Ramos (cell line): ENCODE results near the gene SEC14L2.

Experiments
- in situ Hi-C: fragments of 300-500 bp; cut with MboI; formaldehyde crosslinking; loops from one replicate; pipeline ENCODE4 v1.14.3; 2022; ENCODE audit warnings: low sequenced_read_pairs; ENCODE audit not compliant: unreplicated experiment

Gene SEC14L2

GRCh38 chr22:30373331-30374325 is 23.2 kb upstream of the SEC14L2 start:
- in situ Hi-C loops, result no loop called here

GRCh38 chr22:30375312-30375849 is 21.4 kb upstream of the SEC14L2 start:
- in situ Hi-C loops, result no loop called here

DNA sequence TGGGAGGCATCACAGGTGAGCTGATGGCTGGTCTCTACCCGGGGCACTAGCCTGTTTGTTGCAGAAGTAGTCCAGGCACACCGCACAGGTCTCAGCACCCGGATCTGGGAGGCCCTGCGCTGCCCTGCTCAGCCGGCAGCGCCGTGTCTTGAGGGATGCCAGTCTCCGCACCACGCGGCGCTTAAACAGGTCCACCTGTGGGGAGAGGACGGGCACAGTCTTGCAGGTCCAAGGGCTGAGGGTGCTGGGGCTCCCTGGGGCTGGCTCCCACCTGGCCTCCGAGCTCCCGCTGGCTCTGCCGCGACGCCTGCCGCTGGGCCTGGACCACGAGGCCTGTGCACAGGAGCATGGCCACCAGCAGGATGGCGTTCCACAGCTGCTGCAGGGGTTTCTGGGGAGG is 16.8 kb upstream of the SEC14L2 start:
- in situ Hi-C loops, result loop anchor here (10.0 kb wide), 1 partner anchor 275 kb away; no protein-coding TSS in a partner anchor

- in situ Hi-C loops, result loop anchor here (10.0 kb wide), 1 partner anchor 276 kb away; no protein-coding TSS in a partner anchor
Observed at GRCh38 chr22:30381264-30381663, 15.6 kb upstream of the SEC14L2 start.

- in situ Hi-C loops, result loop anchor here (10.0 kb wide), 1 partner anchor 278 kb away; no protein-coding TSS in a partner anchor
Observed at GRCh38 chr22:30382340-30382739, 14.5 kb upstream of the SEC14L2 start.

- in situ Hi-C loops, result loop anchor here (10.0 kb wide), 1 partner anchor 278 kb away; no protein-coding TSS in a partner anchor
Observed at GRCh38 chr22:30383061-30383460, 13.8 kb upstream of the SEC14L2 start.

DNA sequence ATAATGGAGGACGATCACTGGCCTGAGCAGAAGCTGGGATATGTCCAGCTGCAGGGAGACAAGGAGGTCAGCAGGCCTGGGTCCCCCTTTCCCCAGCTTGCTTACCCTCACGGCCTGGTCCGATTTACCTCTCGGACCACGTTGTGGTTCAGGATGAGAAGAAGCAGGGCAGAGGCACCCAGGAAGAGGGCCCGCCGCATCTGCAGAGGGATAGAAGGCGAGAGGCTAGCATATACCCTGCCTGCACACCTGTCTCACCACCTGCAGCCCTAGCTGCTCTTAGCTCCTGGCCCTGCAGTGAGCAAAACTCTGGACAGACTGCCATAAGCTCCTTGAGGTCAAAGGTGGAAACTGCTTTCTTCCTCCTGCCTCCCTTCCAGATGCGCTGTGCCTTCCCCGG is 10.9 kb upstream of the SEC14L2 start:
- in situ Hi-C loops, result loop anchor here (5.0 to 10.0 kb wide), 2 partner anchors 99 to 281 kb away; partner anchors contain the start of gene CASTOR1

DNA sequence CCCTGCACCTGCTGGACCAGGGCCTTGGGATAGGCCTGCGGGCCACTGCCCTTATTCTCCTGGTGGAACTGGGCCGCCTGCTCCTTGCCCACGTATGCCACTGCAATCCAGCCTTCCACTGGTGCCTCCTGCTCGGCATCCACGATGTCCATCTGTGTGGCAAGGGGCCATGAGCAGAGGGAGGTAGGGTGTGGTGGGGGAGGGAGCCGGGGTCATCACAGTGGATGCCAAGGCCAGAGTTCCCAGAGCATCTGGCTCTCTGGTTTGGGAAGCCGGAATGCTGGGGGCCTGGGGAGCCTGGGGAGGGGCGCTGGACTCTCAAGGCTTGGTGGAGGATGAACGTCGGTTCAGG is 10.2 kb upstream of the SEC14L2 start:
- in situ Hi-C loops, result loop anchor here (5.0 to 10.0 kb wide), 2 partner anchors 99 to 282 kb away; partner anchors contain the start of gene CASTOR1

DNA sequence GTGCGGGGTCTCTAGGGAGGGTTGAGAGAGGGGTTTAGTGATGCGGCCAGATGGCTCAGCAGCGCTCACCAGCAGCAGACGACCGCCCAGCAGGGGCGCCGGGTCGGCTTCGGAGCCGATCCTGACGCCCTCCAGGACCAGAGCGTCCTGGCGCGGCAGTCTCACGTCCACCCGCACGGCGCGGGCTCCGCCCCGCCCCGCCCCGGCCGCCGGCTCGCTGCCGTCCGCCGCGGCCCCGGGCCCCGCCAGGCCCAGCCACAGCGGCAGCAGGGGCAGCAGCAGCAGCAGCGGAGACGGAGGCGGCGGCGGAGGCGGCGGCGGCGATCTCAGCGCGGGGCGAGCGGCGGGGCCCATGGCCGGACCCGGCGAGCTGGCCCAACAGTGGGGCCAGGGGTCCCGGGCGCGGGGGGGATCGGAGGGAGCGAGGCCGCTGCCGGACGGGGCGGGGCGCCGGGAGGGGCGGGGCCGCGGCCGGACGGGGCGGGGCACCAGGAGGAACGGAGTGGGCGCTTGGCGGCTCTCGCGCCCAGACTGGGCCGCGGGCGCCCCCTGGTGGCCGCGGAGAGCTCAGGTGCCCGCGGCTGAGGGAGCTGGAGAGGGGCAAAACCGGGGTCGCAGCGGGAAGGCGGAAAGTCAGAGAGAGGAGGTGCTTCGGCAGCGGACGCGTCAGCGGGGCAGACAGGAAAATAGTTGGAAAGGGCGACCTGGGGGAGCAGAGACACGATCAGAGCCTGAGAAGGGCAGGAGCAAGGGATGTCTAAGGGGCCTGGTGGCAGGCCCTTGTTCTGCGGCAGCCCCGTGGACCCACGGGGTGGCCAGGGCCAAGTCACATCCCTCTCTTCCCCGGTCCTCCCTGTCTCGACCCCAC is 9.6 kb upstream of the SEC14L2 start, which contains the start of gene RNF215:
Gene RNF215, minus strand, starts transcription at position 452 of the 868 bp plus-strand sequence. Its CDS starts 98 bp downstream, at position 354.
- in situ Hi-C loops, result loop anchor here (5.0 to 10.0 kb wide), 2 partner anchors 100 to 282 kb away; partner anchors contain the start of gene CASTOR1

DNA sequence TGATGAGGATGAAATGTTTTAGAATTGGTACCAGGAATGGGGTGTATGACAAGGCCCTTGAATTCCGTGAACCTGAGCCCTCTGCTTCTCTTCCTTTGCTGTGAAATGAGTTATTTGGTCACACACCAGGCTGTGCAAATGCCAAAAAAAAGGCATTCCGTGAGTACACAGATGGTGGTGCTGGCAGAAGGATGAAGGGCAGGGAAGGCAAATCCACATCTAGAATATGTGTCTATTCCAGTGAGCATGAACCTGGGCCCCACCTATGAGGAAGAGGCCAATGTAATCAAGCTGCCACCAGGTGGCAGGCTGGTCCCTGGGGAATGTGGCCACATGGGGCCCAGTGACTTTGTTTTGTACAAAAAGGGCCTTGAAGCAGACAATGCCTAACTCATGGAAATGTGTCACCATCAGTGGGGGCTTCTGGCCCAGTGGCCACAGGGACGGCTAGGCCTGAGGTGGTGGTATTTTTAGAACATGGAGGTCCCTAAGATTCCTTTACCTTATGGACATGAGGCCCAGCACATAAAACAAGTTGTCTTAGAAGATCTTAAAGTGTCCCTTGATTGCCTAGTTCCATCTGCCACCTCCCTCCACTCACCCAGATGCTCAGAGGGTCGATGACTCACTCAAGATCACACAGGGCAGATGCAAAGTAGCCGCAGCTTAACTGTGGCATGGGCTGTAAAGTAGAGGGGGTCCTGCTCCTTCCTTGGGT is 5.7 kb upstream of the SEC14L2 start:
- in situ Hi-C loops, result loop anchor here (5.0 kb wide), 1 partner anchor 91 kb away; no protein-coding TSS in a partner anchor

- in situ Hi-C loops, result loop anchor here (5.0 kb wide), 1 partner anchor 90 kb away; no protein-coding TSS in a partner anchor
Observed at GRCh38 chr22:30392661-30393321, 4.0 kb upstream of the SEC14L2 start.

GRCh38 chr22:30393322-30393680 is 3.5 kb upstream of the SEC14L2 start:
- in situ Hi-C loops, result loop anchor here (5.0 kb wide), 1 partner anchor 89 kb away; no protein-coding TSS in a partner anchor

- in situ Hi-C loops, result loop anchor here (5.0 kb wide), 1 partner anchor 88 kb away; no protein-coding TSS in a partner anchor
Observed at GRCh38 chr22:30393885-30394284, 2.9 kb upstream of the SEC14L2 start.

DNA sequence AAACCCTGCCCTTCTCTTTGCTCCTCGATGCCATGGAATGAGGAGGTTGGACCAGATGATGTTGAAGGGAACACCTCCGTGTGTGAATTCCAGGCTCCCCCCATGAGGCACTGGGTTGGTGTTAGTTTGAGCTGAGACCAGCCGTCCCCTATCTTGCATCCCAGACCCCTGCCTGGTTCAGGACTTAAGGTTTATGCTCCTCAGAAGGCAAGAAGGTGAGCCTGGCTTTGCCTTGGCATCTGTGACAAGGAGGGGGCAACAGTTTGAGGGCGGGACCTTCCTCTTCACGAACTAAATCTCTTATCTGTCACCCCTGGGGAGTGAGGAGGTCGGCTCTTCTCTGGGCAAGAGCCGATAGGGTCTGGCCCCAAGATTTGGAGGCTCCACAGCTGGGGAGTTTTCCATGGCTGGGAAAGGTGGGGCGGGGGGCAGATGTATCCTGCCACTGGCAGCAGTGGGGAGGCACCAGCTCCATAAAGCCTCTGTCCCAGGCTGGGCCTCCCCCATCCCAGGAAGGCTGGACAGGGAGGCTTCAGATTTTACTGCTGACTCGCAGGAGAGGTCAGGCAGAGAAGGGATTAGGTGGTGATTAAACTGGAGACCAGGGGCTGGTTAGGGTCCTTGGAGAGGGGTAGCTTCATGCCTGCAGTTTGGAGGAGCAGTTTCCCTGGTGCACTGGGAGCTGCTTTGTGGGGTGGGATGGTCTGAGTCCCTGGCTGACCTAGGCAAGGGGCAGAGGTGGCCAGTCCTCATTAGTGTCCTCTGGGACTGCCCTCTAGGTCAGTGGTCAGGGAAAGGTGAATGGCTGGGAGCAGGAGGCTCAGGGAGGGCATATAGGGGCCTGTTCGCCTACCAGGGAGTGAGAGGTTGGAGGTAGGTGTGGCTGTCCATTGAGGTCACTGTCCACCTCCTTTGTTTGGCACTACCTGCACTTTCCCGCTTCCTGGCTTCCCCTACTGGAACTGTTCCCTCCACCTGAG is 1.1 kb downstream of the SEC14L2 start:
- in situ Hi-C loops, result no loop called here

DNA sequence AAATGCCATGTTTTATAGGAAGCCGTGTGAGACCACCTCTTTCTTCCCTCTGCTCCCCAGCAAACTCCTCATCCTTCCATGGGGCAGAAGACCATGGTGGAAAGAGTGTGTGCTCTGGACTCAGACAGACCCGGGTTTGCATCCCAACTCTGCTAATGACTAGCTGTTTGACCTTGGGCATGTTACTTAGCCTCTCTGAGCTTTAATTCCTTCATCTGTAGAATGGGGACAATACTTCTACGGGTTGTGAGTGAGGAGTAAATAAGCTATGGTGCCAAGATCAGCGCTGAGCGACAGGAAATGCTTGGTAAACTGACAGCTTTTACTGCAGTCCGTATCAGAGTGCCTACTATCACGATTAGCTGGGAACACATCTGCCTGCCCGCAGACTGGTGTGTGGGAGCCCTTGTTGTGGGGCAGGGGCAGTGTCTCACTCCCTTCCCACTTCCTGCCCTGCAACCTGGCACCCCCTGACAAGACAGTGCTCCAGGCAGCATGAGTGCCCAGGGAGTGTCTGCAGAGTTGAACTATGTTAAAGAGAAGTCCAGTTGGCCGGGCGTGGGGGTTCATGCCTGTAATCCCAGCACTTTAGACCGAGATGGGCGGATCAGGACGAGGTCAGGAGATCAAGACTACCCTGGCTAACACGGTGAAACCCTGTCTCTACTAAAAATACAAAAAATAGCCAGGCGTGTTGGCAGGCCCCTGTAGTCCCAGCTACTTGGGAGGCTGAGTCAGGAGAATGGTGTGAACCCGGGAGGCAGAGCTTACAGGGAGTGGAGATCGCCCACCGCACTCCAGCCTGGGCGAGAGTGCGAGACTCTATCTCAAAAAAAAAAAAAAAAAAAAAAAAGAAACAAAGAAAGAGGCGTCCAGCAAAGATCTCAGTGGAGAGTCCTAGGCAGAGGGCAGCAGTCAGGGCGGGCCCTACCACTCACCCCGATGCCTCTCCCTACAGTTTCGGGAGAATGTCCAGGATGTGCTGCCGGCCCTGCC is 2.2 kb downstream of the SEC14L2 start:
- in situ Hi-C loops, result no loop called here

DNA sequence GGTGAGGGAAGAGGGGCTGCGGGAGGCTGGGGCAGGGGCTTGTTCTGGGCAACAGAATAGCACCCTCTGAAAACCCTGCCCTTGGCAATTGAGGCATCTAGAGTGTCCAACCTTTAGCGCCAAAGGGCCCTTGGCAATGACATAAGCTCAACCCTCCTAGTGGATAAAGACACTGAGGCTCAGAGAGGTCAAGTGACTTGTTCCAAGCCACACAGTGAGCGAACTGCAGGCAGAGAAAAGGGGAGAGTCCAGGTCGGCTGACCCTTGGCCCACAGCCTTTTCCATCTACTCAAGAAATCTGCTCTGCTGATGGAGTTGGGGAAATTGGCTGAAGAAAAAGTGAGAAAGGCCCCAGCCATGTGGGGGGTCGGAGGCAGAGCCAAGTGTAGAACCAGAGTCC is 2.9 kb downstream of the SEC14L2 start:
- in situ Hi-C loops, result no loop called here
